HepG2 (cell line): ENCODE measurements around the gene PALM2AKAP2. TPM values are rescaled to one million over a fixed set of nuclear protein-coding genes. Genes with fewer than 3 reads are reported as not detected.
A peak's percentile ranks its signal among the peaks of the same experiment; 100 is the strongest.

Experiments used
- ATAC-seq: fragments of 200-7000 bp; cut with Tn5 transposase; 3 replicates; pipeline ENCODE4 v1.9.1; 2020; ENCODE audit warnings: mild to moderate bottlenecking, moderate library complexity
- BruUV-seq: library from RNA; stranded (reverse); fragments of 400-500 nt; replicated peaks from 2 replicates; lab custom pipeline; 2021; lab: Mats Ljungman, UMichigan
- CTCF ChIA-PET: fragments of 300-600 bp; formaldehyde crosslinking; extraction: SDS; loops from one replicate; lab custom pipeline; 2021; ENCODE audit warnings: low total read pairs, inconsistent platforms, low intra/inter-chr PET ratio; lab: Yijun Ruan, JAX
- POLR2A ChIA-PET: fragments of 350-600 bp; sonication (Branson Sonifier 250); formaldehyde crosslinking; loops from one replicate; lab custom pipeline; 2020; ENCODE audit warnings: antibody characterized with exemption, inconsistent platforms; lab: Yijun Ruan, JAX
- DNase-seq: peaks from one replicate; pipeline ENCODE4 v3.0.0-alpha.2; 2015; ENCODE audit warnings: low spot score
- FAIRE-seq: peaks from 3 replicates; lab custom pipeline; 2011; peaks lifted over from hg19 to GRCh38; lab: Jason Lieb, UNC
- H2AFZ ChIP-seq: one replicate; pipeline ENCODE4 v1.6.1; 2011; ENCODE audit warnings: low read length, inconsistent platforms
- H3K27ac ChIP-seq: fragments of 300-600 bp; 3 replicates; pipeline ENCODE4 v1.8.0; 2011; ENCODE audit warnings: mixed run types, mild to moderate bottlenecking, mixed read lengths, low read length, inconsistent platforms; ENCODE audit not compliant: insufficient read depth; ENCODE audit errors: extremely low read length
- H3K27me3 ChIP-seq, 2 experiments: fragments of 200-600 bp in 1 of 2; 2 replicates in 1 of 2; 3 replicates in 1 of 2; pipeline versions ENCODE4 v1.6.0 to v1.8.0; 2011; ENCODE audit warnings: low read length in 2 of 2, mild to moderate bottlenecking in 2 of 2, moderate library complexity in 2 of 2, inconsistent platforms in 1 of 2; ENCODE audit not compliant: insufficient read depth in 2 of 2, control insufficient read depth in 1 of 2
- H3K36me3 ChIP-seq, 2 experiments: fragments of 200-600 bp in 1 of 2; replicated peaks in 1 of 2; 2 replicates in 1 of 2; 3 replicates in 1 of 2; pipeline versions ENCODE4 v1.5.1 to v1.8.0; 2011; ENCODE audit warnings: low read length in 2 of 2, inconsistent platforms in 1 of 2; ENCODE audit not compliant: insufficient read depth in 2 of 2, control insufficient read depth in 1 of 2
- H3K4me1 ChIP-seq: 2 replicates; pipeline ENCODE4 v1.5.1; 2012; ENCODE audit warnings: low read length, inconsistent platforms; ENCODE audit not compliant: insufficient read depth
- H3K4me2 ChIP-seq: 2 replicates; pipeline ENCODE4 v1.6.0; 2011; ENCODE audit warnings: low read depth, low read length, inconsistent platforms
- H3K4me3 ChIP-seq, 3 experiments: fragments of 200-600 bp in 1 of 3; sonication (generic), shearing (Covaris generic) in 1 of 3; replicated peaks in 1 of 3; 2 replicates each; pipeline ENCODE4 v1.5.1; 2011 to 2016; ENCODE audit warnings: low read length in 3 of 3, inconsistent platforms in 2 of 3, low read depth in 2 of 3, mild to moderate bottlenecking in 2 of 3, control low read depth in 1 of 3, mixed read lengths in 1 of 3; ENCODE audit not compliant: insufficient read depth in 1 of 3
- H3K79me2 ChIP-seq: one replicate; pipeline ENCODE4 v1.6.1; 2011; ENCODE audit warnings: low read length, inconsistent platforms; ENCODE audit not compliant: insufficient read depth
- H3K9ac ChIP-seq: 2 replicates; pipeline ENCODE4 v1.6.0; 2011; ENCODE audit warnings: mild to moderate bottlenecking, low read depth, low read length, inconsistent platforms; ENCODE audit not compliant: insufficient read depth
- H3K9me3 ChIP-seq: 2 replicates; pipeline ENCODE4 v1.5.1; 2012; ENCODE audit warnings: mild to moderate bottlenecking, low read length
- H4K20me1 ChIP-seq: 2 replicates; pipeline ENCODE4 v1.6.0; 2011; ENCODE audit warnings: inconsistent platforms, mild to moderate bottlenecking, low read length, moderate library complexity; ENCODE audit not compliant: insufficient read depth
- CBX5 ChIP-seq: sonication (generic); formaldehyde crosslinking; IDR thresholded peaks from 2 replicates; pipeline ENCODE4 v1.4.0; 2020; ENCODE audit warnings: missing genetic modification reagents, borderline replicate concordance
- DNMT1 ChIP-seq: sonication (generic); formaldehyde crosslinking; IDR thresholded peaks from 2 replicates; pipeline ENCODE4 v1.5.1; 2020; ENCODE audit warnings: mild to moderate bottlenecking, missing genetic modification reagents
- HNRNPL ChIP-seq: fragments of 200-400 bp; formaldehyde crosslinking; IDR thresholded peaks from 2 replicates; pipeline ENCODE4 v1.6.1; 2017; ENCODE audit warnings: mild to moderate bottlenecking, low read depth, low read length
- MTA1 ChIP-seq: sonication (generic); formaldehyde crosslinking; IDR thresholded peaks from 2 replicates; pipeline ENCODE4 v1.4.0; 2020; ENCODE audit warnings: missing genetic modification reagents, mild to moderate bottlenecking, borderline replicate concordance
- MXI1 ChIP-seq: IDR thresholded peaks from 3 replicates; pipeline ENCODE4 v1.6.1; 2012; ENCODE audit warnings: low read depth, low read length, inconsistent platforms, borderline replicate concordance
- NCOA2 ChIP-seq: sonication (generic); formaldehyde crosslinking; IDR thresholded peaks from 2 replicates; pipeline ENCODE4 v1.8.0; 2022; ENCODE audit warnings: inconsistent platforms
- RARA ChIP-seq: IDR thresholded peaks from 2 replicates; pipeline ENCODE4 v1.6.1; 2016; ENCODE audit warnings: missing genetic modification reagents, missing compliant biosample characterization
- RARG ChIP-seq: sonication (generic); formaldehyde crosslinking; IDR thresholded peaks from 2 replicates; pipeline ENCODE4 v1.4.0; 2020; ENCODE audit warnings: low read depth, mild to moderate bottlenecking, missing genetic modification reagents
- SALL2 ChIP-seq: sonication (generic); formaldehyde crosslinking; IDR thresholded peaks from 2 replicates; pipeline ENCODE4 v1.8.1; 2023; ENCODE audit warnings: mild to moderate bottlenecking, missing genetic modification reagents, inconsistent platforms
- TFE3 ChIP-seq: IDR thresholded peaks from 2 replicates; pipeline ENCODE4 v1.6.1; 2016
- ZBTB39 ChIP-seq: sonication (generic); formaldehyde crosslinking; IDR thresholded peaks from 2 replicates; pipeline ENCODE4 v1.5.0; 2020; ENCODE audit warnings: missing genetic modification reagents
- ZNF10 ChIP-seq: sonication (generic); formaldehyde crosslinking; IDR thresholded peaks from 2 replicates; pipeline ENCODE4 v1.4.0; 2020; ENCODE audit warnings: mild to moderate bottlenecking, low read depth, missing genetic modification reagents, borderline replicate concordance
- ZNF557 ChIP-seq: sonication (generic); formaldehyde crosslinking; IDR thresholded peaks from 2 replicates; pipeline ENCODE4 v1.4.0; 2020; ENCODE audit warnings: missing genetic modification reagents
- ZNF737 ChIP-seq: sonication (generic); formaldehyde crosslinking; IDR thresholded peaks from 2 replicates; pipeline ENCODE4 v1.5.0; 2020; ENCODE audit warnings: missing genetic modification reagents, mild to moderate bottlenecking, borderline replicate concordance
- WGBS: methylation state at CpG from one replicate; pipeline ENCODE4 v1.1.6; 2017; ENCODE audit warnings: low lambda C conversion rate; 5-methylcytosine and 5-hydroxymethylcytosine counted together
- in situ Hi-C: cut with HindIII; loops from 2 replicates; pipeline ENCODE4 v1.10.0; 2017; ENCODE audit warnings: low pct_unique_long_range_greater_than_20kb; ENCODE audit not compliant: extremely low pct_ligation_motif_present
- intact Hi-C: fragments of 100-400 bp; cut with micrococcal nuclease; formaldehyde crosslinking; loops from one replicate; pipeline ENCODE4 v1.10.0; 2022; ENCODE audit not compliant: unreplicated experiment
- polyA plus RNA-seq, 8 experiments: library from polyadenylated mRNA; depleted of rRNA in 3 of 8; stranded (reverse) in 7 of 8; unstranded in 1 of 8; fragments of >200 nt; fragmentation: Illumina TruSeq in 4 of 8; extraction: Trizol in 4 of 8; gene quantifications; 2 replicates each; pipeline versions ENCODE4 v1.2.1 to v1.2.3, GENCODE V29; 2011 to 2016; ENCODE audit warnings: low read depth in 4 of 8, missing spikeins in 1 of 8, mixed read lengths in 1 of 8; ENCODE audit not compliant: insufficient read depth in 1 of 8
- total RNA-seq, 5 experiments: library from RNA; depleted of rRNA; stranded (reverse); fragments of >200 nt; fragmentation: Illumina TruSeq; extraction: Trizol; gene quantifications; 2 replicates each; pipeline ENCODE4 v1.2.3, GENCODE V29; 2016; ENCODE audit warnings: low read depth in 1 of 5
- TF ChIP-seq, protein P1 (sequence below): sonication (generic); formaldehyde crosslinking; IDR thresholded peaks from 2 replicates; pipeline ENCODE4 v1.5.0; 2020; ENCODE audit warnings: mild to moderate bottlenecking, missing genetic modification reagents
- TF ChIP-seq, protein P2 (sequence below), 2 experiments: sonication (generic) in 1 of 2; formaldehyde crosslinking in 1 of 2; IDR thresholded peaks; 2 replicates each; pipeline versions ENCODE4 v1.5.1 to v1.6.1; 2011 to 2020; ENCODE audit warnings: borderline replicate concordance in 1 of 2, low read depth in 1 of 2, low read length in 1 of 2, mild to moderate bottlenecking in 1 of 2, missing genetic modification reagents in 1 of 2, moderate library complexity in 1 of 2

PALM2AKAP2 gene
- total and polyA plus RNA-seq, 2 of the 13 experiments (the other 11 are each of a cell fraction or from before 2014, with no cell fraction given), result 0.25 to 1.8 TPM

GRCh38 chr9:109817146-109817845, 37.3 kb downstream of the PALM2AKAP2 start:
- Histone ChIP-seq H3K4me3 (no peak overlapping the region), H3K4me1 (peaks cover 23% of the 10 kb centered on the region), H3K9ac (no peak overlapping the region), H3K4me2 (no peak overlapping the region), H3K36me3 (no peaks in the 10 kb centered on the region), H3K79me2 (no peaks in the 10 kb centered on the region), H3K27ac (no peak overlapping the region), H3K9me3 (no peaks in the 10 kb centered on the region), H3K27me3 (no peaks in the 10 kb centered on the region), H2AFZ (no peak overlapping the region), H4K20me1 (no peaks in the 10 kb centered on the region)
- FAIRE-seq (no peak), ATAC-seq (no peak), DNase-seq (no peak)
- in situ Hi-C loops (loop anchor here (5.0 kb wide), 1 partner anchor 240 kb away; no protein-coding TSS in a partner anchor), intact Hi-C loops (loop anchor here (5.0 to 10.0 kb wide), 2 partner anchors 72 to 240 kb away; no protein-coding TSS in a partner anchor)
- ChIA-PET POLR2A (no interaction called here), CTCF (interaction anchor here (1.8 kb wide), 1 partner anchor 243 kb away, joined by 22 read pairs; no protein-coding TSS in a partner anchor)
- TSS peak; percentile 91 for BruUV-seq
- 48% methylated on average over 6 of the region's 6 CpGs for WGBS
- TF ChIP-seq ZNF10 (CRISPR knock-in tag) (no peak), RARG (no peak), ZNF557 (CRISPR knock-in tag) (no peak), TFE3 (CRISPR knock-in tag) (no peak), NCOA2 (no peak), HNRNPL (no peak), DNMT1 (no peak), MXI1 (no peak), RARA (CRISPR knock-in tag) (no peak), MTA1 (CRISPR knock-in tag) (no peak), ZBTB39 (CRISPR knock-in tag) (no peak), SALL2 (CRISPR knock-in tag) (no peak), CBX5 (CRISPR knock-in tag) (no peak), ZNF737 (CRISPR knock-in tag) (no peak)
- TF ChIP-seq, protein P1, sequence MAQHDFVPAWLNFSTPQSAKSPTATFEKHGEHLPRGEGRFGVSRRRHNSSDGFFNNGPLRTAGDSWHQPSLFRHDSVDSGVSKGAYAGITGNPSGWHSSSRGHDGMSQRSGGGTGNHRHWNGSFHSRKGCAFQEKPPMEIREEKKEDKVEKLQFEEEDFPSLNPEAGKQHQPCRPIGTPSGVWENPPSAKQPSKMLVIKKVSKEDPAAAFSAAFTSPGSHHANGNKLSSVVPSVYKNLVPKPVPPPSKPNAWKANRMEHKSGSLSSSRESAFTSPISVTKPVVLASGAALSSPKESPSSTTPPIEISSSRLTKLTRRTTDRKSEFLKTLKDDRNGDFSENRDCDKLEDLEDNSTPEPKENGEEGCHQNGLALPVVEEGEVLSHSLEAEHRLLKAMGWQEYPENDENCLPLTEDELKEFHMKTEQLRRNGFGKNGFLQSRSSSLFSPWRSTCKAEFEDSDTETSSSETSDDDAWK (CRISPR knock-in tag), result no peak
- TF ChIP-seq, protein P2, sequence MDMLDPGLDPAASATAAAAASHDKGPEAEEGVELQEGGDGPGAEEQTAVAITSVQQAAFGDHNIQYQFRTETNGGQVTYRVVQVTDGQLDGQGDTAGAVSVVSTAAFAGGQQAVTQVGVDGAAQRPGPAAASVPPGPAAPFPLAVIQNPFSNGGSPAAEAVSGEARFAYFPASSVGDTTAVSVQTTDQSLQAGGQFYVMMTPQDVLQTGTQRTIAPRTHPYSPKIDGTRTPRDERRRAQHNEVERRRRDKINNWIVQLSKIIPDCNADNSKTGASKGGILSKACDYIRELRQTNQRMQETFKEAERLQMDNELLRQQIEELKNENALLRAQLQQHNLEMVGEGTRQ (IDR thresholded peaks at IDR 0.05; ENCODE audit: low read depth, low read length), result no peak
- TF ChIP-seq, protein P2 (CRISPR knock-in tag; IDR thresholded peaks at IDR 0.05; ENCODE audit: borderline replicate concordance), result no peak
